SKM-1 (cell line): ENCODE measurements around the gene HSPE1.
A peak's percentile ranks its signal among the peaks of the same experiment; 100 is the strongest.
"Not testable (repeated sequence)": the region's sequence is repeated elsewhere in the genome, so short reads cannot be mapped to it uniquely, and the experiment has no call there.

Experiments used
- DNase-seq: peaks from one replicate; lab custom pipeline; 2025; ENCODE audit not compliant: unreplicated experiment; lab: John Stamatoyannopoulos, UW

Gene HSPE1

GRCh38 chr2:197499594-197500502 lies at the start of gene HSPE1, which contains the start of gene HSPD1:
Gene HSPE1, plus strand, starts transcription at chr2:197500379. Its CDS starts 58 bp downstream, at chr2:197500437.
Gene HSPD1, minus strand, starts transcription at chr2:197499840. Its CDS starts 992 bp downstream, at chr2:197498848.
- peak; percentile 98 for DNase-seq

- no peak for DNase-seq
These were observed 49.7 kb upstream of the HSPE1 start for GRCh38 chr2:197450465-197450864.

- DNase-seq = not testable (repeated sequence)
These were observed 49.2 kb upstream of the HSPE1 start for GRCh38 chr2:197450935-197451358.

GRCh38 chr2:197452754-197453122 lies 47.4 kb upstream of the HSPE1 start:
- no peak for DNase-seq

GRCh38 chr2:197453123-197453913 lies 46.9 kb upstream of the HSPE1 start, which contains the start of gene COQ10B:
Gene COQ10B, plus strand, starts transcription at chr2:197453552. Its CDS starts 9 bp downstream, at chr2:197453561.
- peak; percentile 97 for DNase-seq

GRCh38 chr2:197453914-197454398 lies 46.2 kb upstream of the HSPE1 start:
- peak; percentile 45 for DNase-seq

- DNase-seq = no peak
These were observed 45.3 kb upstream of the HSPE1 start for GRCh38 chr2:197454923-197455322.

- no peak for DNase-seq
These were observed 44.8 kb upstream of the HSPE1 start for GRCh38 chr2:197455428-197455827.

- no peak for DNase-seq
These were observed 39.5 kb upstream of the HSPE1 start for GRCh38 chr2:197460649-197461048.

GRCh38 chr2:197461057-197461456 lies 39.1 kb upstream of the HSPE1 start:
- DNase-seq = no peak

- DNase-seq = no peak
These were observed 36.0 kb upstream of the HSPE1 start for GRCh38 chr2:197464175-197464574.

GRCh38 chr2:197472166-197472565 lies 28.0 kb upstream of the HSPE1 start:
- DNase-seq = no peak

GRCh38 chr2:197477797-197478196 lies 22.4 kb upstream of the HSPE1 start:
- no peak for DNase-seq

- DNase-seq = no peak
These were observed 19.8 kb upstream of the HSPE1 start for GRCh38 chr2:197480165-197481036.

GRCh38 chr2:197484248-197484647 lies 15.9 kb upstream of the HSPE1 start:
- not testable (repeated sequence) for DNase-seq

GRCh38 chr2:197486175-197486574 lies 14.0 kb upstream of the HSPE1 start:
- no peak for DNase-seq

GRCh38 chr2:197487385-197487784 lies 12.8 kb upstream of the HSPE1 start:
- DNase-seq = no peak

GRCh38 chr2:197495433-197496134 lies 4.6 kb upstream of the HSPE1 start:
- DNase-seq = no peak

GRCh38 chr2:197496695-197497094 lies 3.5 kb upstream of the HSPE1 start:
- DNase-seq = no peak

- no peak for DNase-seq
These were observed 2.9 kb upstream of the HSPE1 start for GRCh38 chr2:197497326-197497725.
